Activated T-cell treated with anti-CD3 and anti-CD28 coated beads for 1 hour (primary cell): ENCODE results near the gene IFT122.
"Not testable (repeated sequence)": the region's sequence is repeated elsewhere in the genome, so short reads cannot be mapped to it uniquely, and the experiment has no call there.

ENCODE experiments used
- DNase-seq: peaks from one replicate; pipeline ENCODE4 v3.0.0-alpha.2; 2020; ENCODE audit warnings: low read depth

The IFT122 gene, protein sequence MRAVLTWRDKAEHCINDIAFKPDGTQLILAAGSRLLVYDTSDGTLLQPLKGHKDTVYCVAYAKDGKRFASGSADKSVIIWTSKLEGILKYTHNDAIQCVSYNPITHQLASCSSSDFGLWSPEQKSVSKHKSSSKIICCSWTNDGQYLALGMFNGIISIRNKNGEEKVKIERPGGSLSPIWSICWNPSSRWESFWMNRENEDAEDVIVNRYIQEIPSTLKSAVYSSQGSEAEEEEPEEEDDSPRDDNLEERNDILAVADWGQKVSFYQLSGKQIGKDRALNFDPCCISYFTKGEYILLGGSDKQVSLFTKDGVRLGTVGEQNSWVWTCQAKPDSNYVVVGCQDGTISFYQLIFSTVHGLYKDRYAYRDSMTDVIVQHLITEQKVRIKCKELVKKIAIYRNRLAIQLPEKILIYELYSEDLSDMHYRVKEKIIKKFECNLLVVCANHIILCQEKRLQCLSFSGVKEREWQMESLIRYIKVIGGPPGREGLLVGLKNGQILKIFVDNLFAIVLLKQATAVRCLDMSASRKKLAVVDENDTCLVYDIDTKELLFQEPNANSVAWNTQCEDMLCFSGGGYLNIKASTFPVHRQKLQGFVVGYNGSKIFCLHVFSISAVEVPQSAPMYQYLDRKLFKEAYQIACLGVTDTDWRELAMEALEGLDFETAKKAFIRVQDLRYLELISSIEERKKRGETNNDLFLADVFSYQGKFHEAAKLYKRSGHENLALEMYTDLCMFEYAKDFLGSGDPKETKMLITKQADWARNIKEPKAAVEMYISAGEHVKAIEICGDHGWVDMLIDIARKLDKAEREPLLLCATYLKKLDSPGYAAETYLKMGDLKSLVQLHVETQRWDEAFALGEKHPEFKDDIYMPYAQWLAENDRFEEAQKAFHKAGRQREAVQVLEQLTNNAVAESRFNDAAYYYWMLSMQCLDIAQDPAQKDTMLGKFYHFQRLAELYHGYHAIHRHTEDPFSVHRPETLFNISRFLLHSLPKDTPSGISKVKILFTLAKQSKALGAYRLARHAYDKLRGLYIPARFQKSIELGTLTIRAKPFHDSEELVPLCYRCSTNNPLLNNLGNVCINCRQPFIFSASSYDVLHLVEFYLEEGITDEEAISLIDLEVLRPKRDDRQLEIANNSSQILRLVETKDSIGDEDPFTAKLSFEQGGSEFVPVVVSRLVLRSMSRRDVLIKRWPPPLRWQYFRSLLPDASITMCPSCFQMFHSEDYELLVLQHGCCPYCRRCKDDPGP

DNA sequence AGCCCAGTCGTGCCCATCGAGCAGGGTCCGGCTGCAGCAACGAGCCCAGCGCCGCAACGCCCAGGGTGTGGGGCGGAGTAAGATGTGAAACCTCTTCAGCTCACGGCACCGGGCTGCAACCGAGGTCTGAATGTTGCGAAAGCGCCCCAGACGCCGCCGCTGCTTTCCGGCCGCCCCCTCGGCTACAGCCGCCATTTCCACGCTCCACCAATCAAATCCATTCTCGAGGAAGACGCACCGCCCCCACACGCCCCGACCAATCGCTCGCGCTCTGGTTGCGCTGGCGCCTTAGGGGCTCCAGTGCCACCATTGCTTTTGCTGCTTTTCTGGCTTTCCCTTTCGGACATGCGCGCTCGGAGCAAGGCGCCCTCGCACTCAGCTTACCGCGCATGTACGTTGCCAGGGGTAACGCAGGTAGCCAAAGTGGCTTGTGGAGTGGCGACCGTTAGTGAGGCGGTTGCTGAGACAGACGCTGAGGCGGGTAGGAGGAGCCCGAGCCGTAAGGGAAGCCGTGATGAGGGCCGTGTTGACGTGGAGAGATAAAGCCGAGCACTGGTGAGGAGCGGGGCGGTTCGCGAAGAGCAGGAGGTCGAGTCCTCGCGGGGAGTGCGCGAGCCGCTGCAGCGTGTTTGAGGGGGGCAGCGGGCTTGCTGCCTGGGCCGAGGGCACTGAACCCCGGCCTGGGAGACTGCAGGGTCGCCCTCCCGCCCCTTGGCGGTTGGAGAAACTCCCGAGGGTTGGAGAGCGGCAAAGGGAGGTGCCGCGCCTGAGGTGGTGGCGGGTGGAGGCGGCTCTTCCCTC lies at the start of gene IFT122, which contains the start of gene MBD4:
Gene IFT122, plus strand, starts transcription at position 408 of the 801 bp plus-strand sequence. Its CDS starts 107 bp downstream, at position 515.
Gene MBD4, minus strand, starts transcription at position 132 of the 801 bp plus-strand sequence. Its CDS starts 115 bp downstream, at position 17.
- DNase-seq: peak; percentile 97

DNA sequence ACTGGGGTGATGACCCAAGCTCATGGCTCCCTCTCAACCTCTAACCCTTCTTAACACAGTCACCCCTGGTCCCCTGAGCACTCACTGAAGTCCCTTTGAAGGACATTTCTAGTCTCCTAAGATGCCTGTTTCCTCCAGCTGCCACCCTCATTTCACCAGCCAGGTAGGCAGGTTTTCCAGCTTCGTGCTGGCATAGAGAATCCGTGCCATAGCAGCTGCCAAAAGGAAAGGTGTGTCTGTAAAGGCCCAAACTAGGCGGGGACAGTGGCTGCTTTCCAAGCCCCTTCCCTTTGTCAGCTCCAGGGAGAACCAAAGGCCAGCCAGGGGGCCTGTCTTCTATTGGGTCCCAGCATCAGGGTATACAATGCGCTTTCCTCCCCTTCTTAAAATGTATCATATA lies 48.4 kb upstream of the IFT122 start:
- DNase-seq: not testable (repeated sequence)

GRCh38 chr3:129392106-129392887 lies 47.7 kb upstream of the IFT122 start:
- not testable (repeated sequence) for DNase-seq

DNA sequence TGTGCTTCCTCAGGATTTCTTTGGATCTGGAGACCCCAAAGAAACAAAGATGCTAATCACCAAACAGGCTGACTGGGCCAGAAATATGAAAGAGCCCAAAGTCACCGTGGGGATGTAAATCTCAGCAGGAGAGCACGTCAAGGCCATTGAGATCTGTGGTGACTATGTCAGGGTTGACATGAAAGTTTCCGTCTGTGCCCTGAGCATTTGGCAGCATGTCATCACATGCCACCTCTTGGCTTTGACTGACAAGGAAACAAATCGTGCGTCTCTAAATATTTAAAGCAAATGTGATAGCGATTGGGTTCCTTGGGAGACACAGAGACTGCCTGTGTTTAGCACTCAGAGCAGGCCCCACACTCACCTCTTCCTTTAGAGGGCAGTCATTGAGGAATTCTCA lies 46.8 kb upstream of the IFT122 start:
- DNase-seq: no peak

DNA sequence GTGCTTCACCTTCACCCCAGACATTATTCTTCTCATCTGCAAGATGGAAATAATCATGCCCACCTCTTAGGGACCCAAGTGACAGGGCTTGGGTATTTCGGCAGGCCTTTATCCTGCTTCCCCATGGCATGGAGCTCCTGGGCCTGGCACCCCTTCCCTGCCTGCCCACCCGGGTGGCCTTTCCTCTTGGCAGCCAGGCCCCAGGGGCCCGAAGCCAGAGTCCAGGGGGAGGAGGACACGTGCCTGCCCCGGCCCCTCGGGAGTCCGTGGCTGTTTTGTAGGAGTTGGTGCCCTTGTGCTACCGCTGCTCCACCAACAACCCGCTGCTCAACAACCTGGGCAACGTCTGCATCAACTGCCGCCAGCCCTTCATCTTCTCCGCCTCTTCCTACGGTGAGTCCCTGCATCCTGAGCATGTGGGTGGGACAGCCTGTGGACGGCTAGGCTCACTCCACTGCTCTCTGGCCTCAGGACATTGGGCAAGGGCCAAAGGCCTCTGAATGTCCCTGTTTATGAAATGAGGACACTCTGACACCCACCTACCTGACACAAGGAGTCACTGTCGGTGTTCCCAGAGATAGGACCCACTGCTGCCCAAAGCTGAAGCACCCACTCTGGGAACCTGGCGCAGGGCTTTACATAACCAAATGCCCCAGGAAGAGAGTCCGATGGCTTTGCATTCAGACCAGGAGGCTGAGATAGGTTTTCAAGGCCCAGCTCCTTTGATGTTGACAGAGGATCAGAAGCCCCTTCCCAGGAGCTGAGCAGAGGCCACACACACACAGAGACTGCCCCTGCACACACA lies 46.1 kb upstream of the IFT122 start:
- not testable (repeated sequence) for DNase-seq

- DNase-seq: no peak
Measured at GRCh38 chr3:129398803-129399144, 41.2 kb upstream of the IFT122 start.

DNA sequence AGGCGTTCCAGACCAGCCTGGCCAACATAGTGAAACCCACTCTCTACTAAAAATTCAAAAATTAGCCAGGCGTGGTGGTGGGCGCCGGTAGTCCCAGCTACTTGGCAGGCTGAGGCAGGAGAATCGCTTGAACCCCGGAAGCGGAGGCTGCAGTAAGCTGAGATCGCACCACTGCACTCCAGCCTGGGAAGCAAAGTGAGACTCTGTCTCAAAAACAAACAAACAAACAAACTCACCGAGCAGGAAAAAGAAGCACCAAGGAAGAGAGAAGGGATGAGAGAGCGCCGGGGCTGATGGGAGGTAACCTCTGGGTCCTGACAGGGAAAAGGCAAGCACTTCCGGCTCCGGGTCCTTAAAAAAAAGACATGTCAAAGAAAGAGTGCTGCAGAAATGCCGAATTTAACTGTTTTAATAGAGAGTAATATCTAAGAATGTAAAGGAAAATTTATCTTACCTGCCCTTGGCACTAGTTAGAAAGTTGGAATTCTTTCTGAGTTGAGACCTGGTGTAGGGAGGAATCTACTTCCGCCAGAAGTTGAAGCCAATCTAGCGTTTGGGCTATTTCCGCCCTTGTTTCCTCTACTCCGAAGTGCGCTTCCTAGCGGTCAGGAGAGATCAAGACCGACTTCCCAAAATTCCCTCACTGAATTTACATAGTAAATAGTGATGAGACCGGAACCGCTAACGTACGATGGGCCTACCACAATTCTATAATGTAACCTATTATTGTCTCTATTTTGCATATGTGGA lies 40.7 kb upstream of the IFT122 start:
- DNase-seq: peak; percentile 56

DNA sequence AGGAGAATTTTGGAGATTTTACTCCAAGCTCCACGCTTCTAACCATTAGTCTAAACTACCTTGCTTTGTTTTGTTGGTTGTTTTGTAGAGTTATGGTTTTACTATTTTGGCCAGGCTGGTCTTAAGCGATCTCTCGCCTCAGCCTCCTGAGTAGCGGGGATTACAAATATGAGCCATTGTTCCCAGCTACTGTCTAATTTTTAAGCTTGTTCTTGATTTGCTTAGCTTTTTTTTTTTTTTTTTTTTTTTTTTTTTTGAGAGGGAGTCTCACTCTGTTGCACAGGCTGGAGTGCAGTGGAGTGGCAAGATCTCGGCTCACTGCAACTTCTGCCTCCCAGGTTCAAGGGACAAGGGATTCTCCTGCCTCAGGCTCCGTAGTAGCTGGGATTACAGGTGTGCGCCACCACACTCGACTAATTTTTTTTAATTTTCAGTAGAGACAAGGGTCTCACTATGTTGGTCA lies 40.1 kb upstream of the IFT122 start:
- no peak for DNase-seq

DNA sequence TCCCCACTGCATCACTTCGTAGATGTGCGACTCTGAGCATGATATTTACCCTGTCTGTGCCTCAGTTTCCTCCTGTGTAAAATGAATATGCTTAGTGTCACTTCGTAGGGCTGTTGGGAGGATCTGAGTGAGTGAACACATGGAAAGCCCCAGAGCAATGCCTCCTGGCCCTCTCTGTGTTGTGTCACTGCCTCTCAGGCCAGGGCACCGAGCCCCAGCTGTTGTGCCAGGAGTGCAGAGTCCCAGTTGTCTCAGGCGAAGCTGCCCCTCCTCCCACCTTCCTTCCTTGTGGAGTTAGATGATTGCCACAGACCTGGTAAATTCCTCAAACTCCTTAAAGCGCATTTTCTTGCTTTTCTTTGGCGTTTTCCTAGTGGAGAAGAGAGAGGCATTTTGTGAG lies 37.8 kb upstream of the IFT122 start:
- no peak for DNase-seq

DNA sequence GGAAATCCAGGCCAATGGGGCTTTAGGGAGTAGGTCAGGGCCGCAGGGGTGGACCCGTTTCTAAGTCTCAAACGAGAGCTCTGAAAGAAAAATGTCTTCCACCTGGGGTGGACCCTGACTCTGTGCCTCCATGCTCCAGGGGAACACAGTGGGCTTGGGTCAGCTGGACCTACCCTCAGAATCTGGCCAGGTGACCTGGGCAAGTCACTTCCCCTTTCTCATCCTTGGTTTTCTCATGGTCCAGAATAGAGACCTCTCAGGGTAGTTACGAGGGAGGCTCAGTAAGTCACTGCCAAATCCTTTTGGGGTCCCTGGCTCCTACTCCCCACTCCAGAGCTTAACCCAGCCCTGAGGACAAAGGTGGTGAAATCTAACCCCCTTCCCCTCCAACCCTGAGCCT lies 37.4 kb upstream of the IFT122 start:
- no peak for DNase-seq

DNA sequence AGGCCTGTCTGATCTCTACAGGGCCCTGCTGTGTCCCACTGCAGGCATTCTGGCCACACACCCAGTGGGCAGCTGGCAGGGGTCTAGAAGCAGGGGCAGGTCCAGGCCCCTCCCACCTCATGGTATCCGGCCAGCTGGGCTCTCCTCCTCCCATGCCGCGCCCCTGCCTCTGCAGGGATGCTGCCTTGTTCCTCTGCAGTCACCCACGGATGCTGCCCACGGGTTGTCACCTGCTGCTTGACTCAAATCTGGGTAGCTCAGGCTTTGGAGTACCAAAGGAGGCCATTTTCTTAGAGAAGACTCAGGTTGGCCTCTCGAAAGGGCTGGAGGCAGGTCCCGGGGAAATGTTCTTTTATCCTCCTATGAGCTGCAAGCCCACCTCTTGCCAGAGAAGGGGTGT lies 36.6 kb upstream of the IFT122 start:
- DNase-seq: no peak

GRCh38 chr3:129404130-129404529 lies 35.9 kb upstream of the IFT122 start:
- DNase-seq: no peak

GRCh38 chr3:129404610-129405009 lies 35.4 kb upstream of the IFT122 start:
- no peak for DNase-seq

- no peak for DNase-seq
Measured at GRCh38 chr3:129409541-129409940, 30.5 kb upstream of the IFT122 start.

DNA sequence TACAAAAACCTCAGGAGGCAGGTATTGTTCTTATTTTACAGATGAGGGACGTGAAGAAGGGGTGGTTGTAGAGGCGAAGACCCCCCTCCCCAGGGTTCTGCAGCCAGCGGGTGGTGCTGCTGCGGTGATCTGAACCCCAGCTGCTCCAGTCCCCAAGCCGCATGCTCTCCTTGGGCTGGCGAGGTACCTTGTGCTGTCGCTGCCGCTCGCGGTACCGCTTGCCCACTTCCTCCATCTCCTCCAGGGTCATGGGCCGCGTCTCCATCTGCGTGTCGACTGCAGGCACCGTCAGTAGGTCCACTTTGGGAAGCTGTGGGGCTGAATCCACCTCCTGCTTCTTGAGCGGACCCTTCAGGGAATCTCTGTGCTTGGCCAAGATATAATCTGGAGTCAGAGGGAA lies 29.1 kb upstream of the IFT122 start:
- DNase-seq: no peak

GRCh38 chr3:129412542-129413198 lies 27.4 kb upstream of the IFT122 start:
- DNase-seq: no peak

DNA sequence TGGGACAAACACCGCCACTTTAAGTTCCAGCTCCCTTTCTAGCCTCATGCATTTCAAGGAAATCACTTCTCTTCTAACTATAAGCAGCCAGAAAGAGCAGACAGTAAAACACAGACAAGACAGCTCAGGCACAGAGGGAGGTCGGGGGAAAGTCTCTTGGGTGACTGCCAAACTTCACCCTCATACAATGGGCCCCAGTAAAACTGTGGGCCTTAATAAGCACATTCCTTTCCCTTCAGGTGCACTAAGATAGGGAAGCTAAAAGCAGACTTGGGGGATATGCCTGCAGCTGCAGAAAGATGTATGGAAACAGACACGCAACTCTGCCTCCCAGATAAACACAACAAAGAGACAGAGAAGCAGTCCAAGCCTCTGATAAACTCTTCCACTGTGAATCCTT lies 26.8 kb upstream of the IFT122 start:
- not testable (repeated sequence) for DNase-seq
